ENCODE measurements around the gene FOXP1.

The FOXP1 gene

DNA sequence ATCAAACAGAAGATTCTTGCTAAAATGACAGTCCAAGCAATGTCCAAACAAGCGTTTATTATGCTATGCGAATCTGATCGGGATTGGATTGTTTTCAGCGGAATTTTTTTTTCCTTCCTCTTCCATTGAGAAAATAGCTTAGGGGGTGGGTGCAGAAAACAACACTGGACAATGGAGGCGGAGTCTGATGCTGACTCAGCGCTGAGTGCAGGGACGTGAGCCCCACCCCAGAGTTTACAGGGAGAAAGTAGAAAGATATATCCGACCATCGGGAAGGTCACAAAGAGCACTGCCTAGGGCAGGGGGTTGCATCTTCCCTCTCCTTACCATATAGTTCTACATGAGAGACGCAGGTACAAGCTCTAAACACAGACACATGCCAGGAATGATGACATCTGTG, 117.0 kb downstream of the FOXP1 start:
- Histone ChIP-seq H3K4me3 (ENCODE audit: low read depth, low read length) (no peak overlapping the region), H3K27me3 (replicated peaks) (no peaks in the 10 kb centered on the region), H3K27ac (no peak overlapping the region), H3K36me3 (replicated peaks) (no peaks in the 10 kb centered on the region)
- no peak for DNase-seq
- TF ChIP-seq, protein P1, sequence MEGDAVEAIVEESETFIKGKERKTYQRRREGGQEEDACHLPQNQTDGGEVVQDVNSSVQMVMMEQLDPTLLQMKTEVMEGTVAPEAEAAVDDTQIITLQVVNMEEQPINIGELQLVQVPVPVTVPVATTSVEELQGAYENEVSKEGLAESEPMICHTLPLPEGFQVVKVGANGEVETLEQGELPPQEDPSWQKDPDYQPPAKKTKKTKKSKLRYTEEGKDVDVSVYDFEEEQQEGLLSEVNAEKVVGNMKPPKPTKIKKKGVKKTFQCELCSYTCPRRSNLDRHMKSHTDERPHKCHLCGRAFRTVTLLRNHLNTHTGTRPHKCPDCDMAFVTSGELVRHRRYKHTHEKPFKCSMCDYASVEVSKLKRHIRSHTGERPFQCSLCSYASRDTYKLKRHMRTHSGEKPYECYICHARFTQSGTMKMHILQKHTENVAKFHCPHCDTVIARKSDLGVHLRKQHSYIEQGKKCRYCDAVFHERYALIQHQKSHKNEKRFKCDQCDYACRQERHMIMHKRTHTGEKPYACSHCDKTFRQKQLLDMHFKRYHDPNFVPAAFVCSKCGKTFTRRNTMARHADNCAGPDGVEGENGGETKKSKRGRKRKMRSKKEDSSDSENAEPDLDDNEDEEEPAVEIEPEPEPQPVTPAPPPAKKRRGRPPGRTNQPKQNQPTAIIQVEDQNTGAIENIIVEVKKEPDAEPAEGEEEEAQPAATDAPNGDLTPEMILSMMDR (IDR thresholded peaks at IDR 0.05; ENCODE audit: low read depth, low read length, missing control alignments), result no peak
- in situ Hi-C loops (cut with HindIII; ENCODE audit: low pct_ligation_motif_present, low sequenced_read_pairs), result no loop called here

GRCh38 chr3:71465371-71466036, 118.0 kb downstream of the FOXP1 start:
- Histone ChIP-seq H3K36me3 (replicated peaks) (no peaks in the 10 kb centered on the region), H3K27me3 (replicated peaks) (no peaks in the 10 kb centered on the region), H3K4me3 (ENCODE audit: low read depth, low read length) (no peak overlapping the region), H3K27ac (no peak overlapping the region)
- no peak for DNase-seq
- TF ChIP-seq, protein P1 (IDR thresholded peaks at IDR 0.05; ENCODE audit: low read depth, low read length, missing control alignments), result no peak
- in situ Hi-C loops (cut with HindIII; ENCODE audit: low pct_ligation_motif_present, low sequenced_read_pairs), result no loop called here

GRCh38 chr3:71464613-71465012, 118.9 kb downstream of the FOXP1 start:
- Histone ChIP-seq H3K36me3 (replicated peaks) (no peaks in the 10 kb centered on the region), H3K4me3 (ENCODE audit: low read depth, low read length) (no peak overlapping the region), H3K27me3 (replicated peaks) (no peaks in the 10 kb centered on the region), H3K27ac (no peak overlapping the region)
- TF ChIP-seq, protein P1 (IDR thresholded peaks at IDR 0.05; ENCODE audit: low read depth, low read length, missing control alignments), result no peak
- no peak for DNase-seq
- in situ Hi-C loops (cut with HindIII; ENCODE audit: low pct_ligation_motif_present, low sequenced_read_pairs), result no loop called here

DNA sequence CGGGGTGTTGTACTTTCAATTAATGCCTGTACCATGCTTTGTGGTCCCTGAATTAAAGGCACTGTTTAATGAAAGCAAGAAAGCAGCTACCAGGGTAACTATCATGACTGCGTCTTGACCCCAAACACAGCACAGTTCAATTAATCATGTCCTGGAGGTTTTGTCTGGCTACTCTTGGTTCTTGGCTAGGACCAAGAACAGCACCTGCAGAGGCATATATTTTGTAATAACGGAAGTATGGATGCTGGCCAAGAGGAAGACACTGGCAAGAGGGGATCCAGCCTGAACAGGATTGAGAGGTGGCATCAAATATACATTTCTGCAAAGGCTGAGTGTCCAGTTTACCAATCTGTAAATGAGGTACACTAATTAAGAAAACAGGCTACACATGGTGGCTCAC, 119.9 kb downstream of the FOXP1 start:
- no peaks in the 10 kb centered on the region for H3K36me3 ChIP-seq (replicated peaks)
- no peak overlapping the region for H3K4me3 ChIP-seq (ENCODE audit: low read depth, low read length)
- TF ChIP-seq, protein P1 (IDR thresholded peaks at IDR 0.05; ENCODE audit: low read depth, low read length, missing control alignments), result no peak
- no peak overlapping the region for H3K27ac ChIP-seq
- in situ Hi-C loops (cut with HindIII; ENCODE audit: low pct_ligation_motif_present, low sequenced_read_pairs), result no loop called here
- DNase-seq, result no peak
- H3K27me3 ChIP-seq (replicated peaks), result no peaks in the 10 kb centered on the region

- H3K27me3 ChIP-seq (replicated peaks), result no peaks in the 10 kb centered on the region
- no peak overlapping the region for H3K27ac ChIP-seq
- no peak overlapping the region for H3K4me3 ChIP-seq (ENCODE audit: low read depth, low read length)
- in situ Hi-C loops (cut with HindIII; ENCODE audit: low pct_ligation_motif_present, low sequenced_read_pairs), result no loop called here
- H3K36me3 ChIP-seq (replicated peaks), result no peaks in the 10 kb centered on the region
- DNase-seq, result no peak
- TF ChIP-seq, protein P1 (IDR thresholded peaks at IDR 0.05; ENCODE audit: low read depth, low read length, missing control alignments), result no peak
Measured at GRCh38 chr3:71462586-71462985, 120.9 kb downstream of the FOXP1 start.
